ENCODE results near the gene DIAPH2.

GRCh38 chrX:96704629-96705028 lies 20.0 kb downstream of the DIAPH2 start:
- TF ChIP-seq CTCF (IDR thresholded peaks at IDR 0.05): no peak
- TF ChIP-seq EZH2 (IDR thresholded peaks at IDR 0.05; ENCODE audit: borderline replicate concordance, insufficient read depth, low read depth, low read length, poor library complexity, severe bottlenecking): no peak

Measured in B cell (primary cell).